NCI-H526 treated with DMSO at 0.1 percent for 48 hours (cell line): Measurements from ENCODE around the gene KLHL40.

ENCODE experiments used
- DNase-seq: peaks from one replicate; lab custom pipeline; 2025; lab: John Stamatoyannopoulos, UW

The KLHL40 gene

GRCh38 chr3:42657675-42658074 is 27.7 kb upstream of the KLHL40 start:
- DNase-seq, result no peak

DNA sequence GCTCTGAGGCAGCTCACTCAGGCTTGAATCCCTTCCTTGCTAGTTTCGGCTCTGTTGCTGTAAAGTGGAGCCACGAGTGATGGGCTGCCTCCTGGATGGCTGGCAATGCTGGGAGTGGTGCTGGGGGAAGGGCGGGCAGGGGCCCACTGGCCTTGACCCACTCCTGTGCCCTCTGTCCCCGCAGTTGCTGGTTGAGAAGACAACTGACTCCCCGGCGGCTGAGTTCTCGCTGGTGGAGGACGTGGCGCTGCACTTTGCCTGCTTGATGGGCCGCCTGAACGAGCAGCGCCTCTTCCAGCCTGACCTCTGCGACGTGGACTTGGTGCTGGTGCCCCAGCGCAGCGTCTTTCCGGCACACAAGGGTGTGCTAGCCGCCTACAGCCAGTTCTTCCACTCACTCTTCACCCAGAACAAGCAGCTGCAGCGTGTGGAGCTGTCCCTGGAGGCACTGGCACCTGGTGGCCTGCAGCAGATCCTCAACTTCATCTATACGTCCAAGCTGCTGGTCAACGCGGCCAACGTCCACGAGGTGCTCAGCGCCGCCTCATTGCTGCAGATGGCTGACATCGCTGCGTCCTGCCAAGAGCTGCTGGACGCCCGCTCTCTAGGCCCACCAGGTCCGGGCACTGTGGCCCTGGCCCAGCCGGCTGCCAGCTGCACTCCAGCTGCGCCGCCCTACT is 27.1 kb upstream of the KLHL40 start:
- no peak for DNase-seq

GRCh38 chr3:42658771-42659390 is 26.5 kb upstream of the KLHL40 start:
- DNase-seq, result no peak

- DNase-seq, result no peak
Measured at GRCh38 chr3:42659451-42660130, 25.7 kb upstream of the KLHL40 start.

- no peak for DNase-seq
Measured at GRCh38 chr3:42660131-42660715, 25.1 kb upstream of the KLHL40 start.

GRCh38 chr3:42660898-42661297 is 24.4 kb upstream of the KLHL40 start:
- no peak for DNase-seq

DNA sequence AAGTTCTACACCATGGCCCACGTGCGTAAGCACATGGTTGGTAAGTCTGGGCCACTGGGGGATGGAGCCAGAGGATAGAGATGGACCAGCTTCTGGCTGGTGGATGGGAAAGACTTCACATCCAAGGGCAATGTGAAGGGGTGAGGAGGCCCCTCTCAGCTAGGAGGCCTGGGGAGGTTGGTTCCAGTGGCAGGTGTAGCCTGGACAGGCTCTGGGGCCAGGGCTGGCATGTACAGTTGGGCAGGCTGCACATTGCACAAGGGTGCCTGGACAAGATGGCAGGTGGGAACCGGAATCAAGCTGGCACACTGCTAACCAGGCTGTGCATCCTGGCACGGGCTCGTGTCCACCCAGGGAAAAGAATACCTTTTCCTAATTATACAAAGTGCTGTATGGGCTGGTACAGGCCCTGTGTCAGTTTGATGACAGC is 23.7 kb upstream of the KLHL40 start:
- DNase-seq, result no peak

DNA sequence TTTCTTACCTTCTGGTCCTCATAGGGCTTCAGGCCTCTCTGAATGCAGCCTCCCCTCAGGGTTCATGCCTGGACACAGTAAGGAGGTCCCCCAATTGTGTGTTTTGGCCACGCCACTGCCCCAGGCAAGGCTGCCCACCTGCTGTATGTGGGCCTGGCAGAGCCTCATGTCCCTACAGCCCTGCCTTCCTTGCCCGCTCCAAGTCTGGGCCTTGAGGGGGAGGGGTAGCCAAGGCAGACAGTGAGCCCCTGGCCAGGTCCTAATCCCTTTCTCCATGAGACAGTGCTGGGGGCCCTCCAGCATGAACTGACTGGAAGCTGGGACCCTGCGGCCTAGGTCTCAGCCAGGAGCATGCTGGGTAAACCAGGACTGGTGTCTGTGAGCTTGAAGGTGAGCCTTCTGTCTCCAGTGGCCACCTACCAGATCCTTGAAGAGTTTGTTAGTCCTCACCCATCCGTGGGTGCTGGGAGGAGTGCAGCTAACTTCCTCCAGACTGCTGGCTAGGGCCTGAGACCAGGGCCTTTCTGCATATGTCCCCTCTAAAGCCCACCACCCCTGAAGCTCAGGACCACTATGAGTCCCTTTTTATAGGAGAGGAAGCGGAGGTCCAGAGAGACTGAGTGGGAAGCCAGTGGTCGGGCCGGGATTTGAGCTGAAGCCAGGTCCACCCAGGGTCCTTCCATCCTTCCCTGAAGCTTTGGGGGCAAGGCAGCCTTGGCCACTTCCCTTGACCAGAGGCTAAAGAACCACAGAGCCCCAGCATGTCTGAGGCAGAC is 23.1 kb upstream of the KLHL40 start:
- DNase-seq, result no peak

- no peak for DNase-seq
Measured at GRCh38 chr3:42662813-42663535, 22.4 kb upstream of the KLHL40 start.

GRCh38 chr3:42663581-42664437 is 21.5 kb upstream of the KLHL40 start:
- DNase-seq, result no peak

DNA sequence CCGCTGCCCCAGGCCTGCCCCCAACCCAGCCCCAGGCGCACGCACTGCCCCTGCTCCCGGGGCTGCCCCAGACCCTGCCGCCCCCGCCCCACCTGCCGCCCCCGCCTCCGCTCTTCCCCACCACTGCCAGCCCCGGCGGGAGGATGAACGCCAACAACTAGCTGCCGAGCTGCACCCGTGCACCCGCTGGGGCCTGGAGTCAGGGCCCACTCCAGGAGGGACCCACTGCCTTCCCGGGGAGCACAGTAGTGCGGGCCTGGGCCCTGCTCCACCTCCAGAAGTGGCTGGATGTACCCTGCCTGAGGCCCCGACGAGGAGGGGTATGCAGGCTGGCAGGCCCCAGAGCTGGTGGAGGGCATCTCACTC is 20.9 kb upstream of the KLHL40 start:
- DNase-seq, result no peak

- DNase-seq, result no peak
Measured at GRCh38 chr3:42665050-42665878, 20.1 kb upstream of the KLHL40 start.

- DNase-seq, result no peak
Measured at GRCh38 chr3:42666022-42666421, 19.3 kb upstream of the KLHL40 start.

DNA sequence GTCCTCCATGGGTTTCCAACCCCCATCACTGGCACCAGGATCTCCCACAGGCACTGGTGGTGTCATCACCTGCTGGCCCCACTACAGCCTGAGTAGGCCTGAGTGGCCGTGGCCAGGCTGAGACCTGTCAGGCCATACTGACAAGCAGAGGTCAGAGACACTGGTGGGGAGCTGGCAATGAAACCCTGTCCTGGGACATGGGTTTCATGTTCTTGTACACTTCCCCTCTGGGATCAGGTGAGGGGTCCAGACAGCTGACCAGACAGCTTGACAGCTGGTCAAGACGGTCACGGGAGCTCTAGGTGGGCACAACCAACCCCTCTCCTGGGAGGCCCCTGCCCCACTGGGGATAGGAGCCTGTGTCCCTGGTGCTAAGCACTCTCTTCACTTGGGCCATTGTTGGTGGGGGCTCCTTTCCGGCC is 18.7 kb upstream of the KLHL40 start:
- DNase-seq, result no peak

- no peak for DNase-seq
Measured at GRCh38 chr3:42667096-42667522, 18.2 kb upstream of the KLHL40 start.

GRCh38 chr3:42667523-42668412 is 17.6 kb upstream of the KLHL40 start:
- DNase-seq, result no peak

- DNase-seq, result no peak
Measured at GRCh38 chr3:42668413-42668760, 16.9 kb upstream of the KLHL40 start.

- DNase-seq, result no peak
Measured at GRCh38 chr3:42668793-42669217, 16.5 kb upstream of the KLHL40 start.
